HG02938 (cell line): ENCODE results near the gene CDH15.
"Not testable (repeated sequence)": the region's sequence is repeated elsewhere in the genome, so short reads cannot be mapped to it uniquely, and the experiment has no call there.

Experiments
- ATAC-seq: cut with Tn5 transposase; IDR thresholded peaks from one replicate; pipeline ENCODE4 v1.9.1; 2021; ENCODE audit warnings: mild to moderate bottlenecking, moderate library complexity; ENCODE audit not compliant: unreplicated experiment

CDH15 gene

GRCh38 chr16:89187032-89187769 lies 15.7 kb downstream of the CDH15 start:
- ATAC-seq: no peak

- ATAC-seq: no peak
Measured at GRCh38 chr16:89187770-89188392, 16.3 kb downstream of the CDH15 start.

DNA sequence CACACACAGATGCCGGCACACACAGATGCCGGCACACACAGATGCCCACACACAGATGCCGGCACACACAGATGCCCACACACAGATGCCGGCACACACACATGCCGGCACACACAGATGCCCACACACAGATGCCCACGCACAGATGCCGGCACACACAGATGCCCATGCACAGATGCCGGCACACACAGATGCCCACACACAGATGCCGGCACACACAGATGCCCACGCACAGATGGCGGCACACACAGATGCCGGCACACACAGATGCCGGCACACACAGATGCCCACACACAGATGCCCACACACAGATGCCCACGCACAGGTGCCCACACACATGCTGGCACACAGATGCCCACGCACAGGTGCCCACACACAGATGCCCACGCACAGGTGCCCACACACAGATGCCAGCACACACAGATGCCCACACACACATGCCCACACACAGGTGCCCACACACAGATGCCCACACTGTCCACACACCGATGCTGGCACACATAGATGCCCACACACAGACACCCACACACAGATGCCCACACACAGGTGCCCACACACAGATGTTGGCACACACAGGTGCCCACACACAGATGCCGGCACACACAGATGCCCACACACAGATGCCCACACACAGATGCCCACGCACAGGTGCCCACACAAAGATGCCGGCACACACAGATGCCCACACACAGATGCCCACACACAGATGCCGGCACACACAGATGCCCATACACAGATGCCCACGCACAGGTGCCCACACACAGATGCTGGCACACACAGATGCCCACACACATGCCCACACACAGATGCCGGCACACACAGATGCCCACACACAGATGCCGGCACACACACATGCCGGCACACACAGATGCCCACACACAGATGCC lies 17.2 kb downstream of the CDH15 start:
- ATAC-seq: not testable (repeated sequence)

- no peak for ATAC-seq
Measured at GRCh38 chr16:89189358-89190025, 17.9 kb downstream of the CDH15 start.

GRCh38 chr16:89190150-89190958 lies 18.8 kb downstream of the CDH15 start:
- no peak for ATAC-seq

GRCh38 chr16:89191033-89191900 lies 19.7 kb downstream of the CDH15 start:
- no peak for ATAC-seq

DNA sequence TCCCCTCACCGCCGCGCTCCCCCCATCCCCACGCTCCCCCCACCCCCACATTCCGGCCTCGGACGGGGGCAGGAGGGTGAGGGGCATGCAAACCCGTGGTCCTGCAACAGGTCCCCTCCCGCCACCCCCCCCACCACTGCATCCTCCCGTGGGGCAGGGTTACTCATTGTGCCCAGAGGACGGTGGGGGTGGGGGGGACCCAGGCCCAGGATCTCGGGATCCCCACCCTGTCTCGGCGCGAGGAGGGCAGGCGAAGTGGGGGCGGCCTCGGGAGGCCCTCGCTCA lies 20.3 kb downstream of the CDH15 start:
- no peak for ATAC-seq

DNA sequence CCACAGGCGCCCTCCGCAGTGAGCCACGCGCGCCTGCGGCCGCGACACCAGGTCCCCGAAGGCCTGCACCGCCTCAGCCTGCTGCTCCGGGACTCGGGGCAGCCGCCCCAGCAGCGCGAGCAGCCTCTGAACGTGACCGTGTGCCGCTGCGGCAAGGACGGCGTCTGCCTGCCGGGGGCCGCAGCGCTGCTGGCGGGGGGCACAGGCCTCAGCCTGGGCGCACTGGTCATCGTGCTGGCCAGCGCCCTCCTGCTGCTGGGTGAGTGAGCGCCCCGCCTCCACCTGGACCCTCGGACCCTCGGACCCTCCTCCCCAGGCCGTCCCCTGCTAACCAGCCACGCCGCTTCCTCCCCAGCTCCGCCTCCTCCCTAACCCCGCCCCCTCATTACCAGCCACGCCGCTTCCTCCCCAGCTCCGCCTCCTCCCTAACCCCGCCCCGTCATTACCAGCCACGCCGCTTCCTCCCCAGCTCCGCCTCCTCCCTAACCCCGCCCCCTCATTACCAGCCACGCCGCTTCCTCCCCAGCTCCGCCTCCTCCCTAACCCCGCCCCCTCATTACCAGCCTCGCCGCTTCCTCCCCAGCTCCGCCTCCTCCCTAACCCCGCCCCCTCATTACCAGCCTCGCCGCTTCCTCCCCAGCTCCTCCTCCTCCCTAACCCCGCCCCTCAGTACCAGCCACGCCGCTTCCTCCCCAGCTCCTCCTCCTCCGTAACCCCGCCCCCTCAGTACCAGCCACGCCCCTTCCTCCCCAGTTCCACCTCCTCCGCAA lies 20.8 kb downstream of the CDH15 start:
- ATAC-seq: not testable (repeated sequence)

DNA sequence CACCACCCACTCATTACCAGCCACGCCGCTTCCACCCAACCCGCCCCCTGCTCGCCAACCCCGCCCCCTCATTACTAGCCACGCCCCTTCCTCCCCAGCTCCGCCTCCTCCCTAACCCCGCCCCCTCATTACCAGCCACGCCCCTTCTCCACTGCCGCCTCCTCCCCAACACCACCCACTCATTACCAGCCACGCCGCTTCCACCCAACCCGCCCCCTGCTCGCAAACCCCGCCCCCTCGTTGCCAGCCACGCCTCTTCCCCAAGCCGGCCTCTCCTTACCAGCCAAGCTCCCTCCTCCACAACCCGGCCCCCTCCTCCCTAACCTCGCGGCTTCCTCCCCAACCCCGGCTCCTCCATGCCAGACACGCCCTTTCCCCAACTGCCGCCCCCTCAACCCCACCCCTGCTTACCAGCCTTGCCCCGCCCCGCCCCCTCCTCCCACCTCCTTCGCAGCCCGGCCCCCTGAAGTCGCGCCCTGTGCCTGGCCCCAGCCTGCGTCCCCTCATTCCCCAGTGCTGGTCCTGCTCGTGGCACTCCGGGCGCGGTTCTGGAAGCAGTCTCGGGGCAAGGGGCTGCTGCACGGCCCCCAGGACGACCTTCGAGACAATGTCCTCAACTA lies 21.5 kb downstream of the CDH15 start:
- ATAC-seq: no peak

- no peak for ATAC-seq
Measured at GRCh38 chr16:89193576-89194293, 22.2 kb downstream of the CDH15 start.

DNA sequence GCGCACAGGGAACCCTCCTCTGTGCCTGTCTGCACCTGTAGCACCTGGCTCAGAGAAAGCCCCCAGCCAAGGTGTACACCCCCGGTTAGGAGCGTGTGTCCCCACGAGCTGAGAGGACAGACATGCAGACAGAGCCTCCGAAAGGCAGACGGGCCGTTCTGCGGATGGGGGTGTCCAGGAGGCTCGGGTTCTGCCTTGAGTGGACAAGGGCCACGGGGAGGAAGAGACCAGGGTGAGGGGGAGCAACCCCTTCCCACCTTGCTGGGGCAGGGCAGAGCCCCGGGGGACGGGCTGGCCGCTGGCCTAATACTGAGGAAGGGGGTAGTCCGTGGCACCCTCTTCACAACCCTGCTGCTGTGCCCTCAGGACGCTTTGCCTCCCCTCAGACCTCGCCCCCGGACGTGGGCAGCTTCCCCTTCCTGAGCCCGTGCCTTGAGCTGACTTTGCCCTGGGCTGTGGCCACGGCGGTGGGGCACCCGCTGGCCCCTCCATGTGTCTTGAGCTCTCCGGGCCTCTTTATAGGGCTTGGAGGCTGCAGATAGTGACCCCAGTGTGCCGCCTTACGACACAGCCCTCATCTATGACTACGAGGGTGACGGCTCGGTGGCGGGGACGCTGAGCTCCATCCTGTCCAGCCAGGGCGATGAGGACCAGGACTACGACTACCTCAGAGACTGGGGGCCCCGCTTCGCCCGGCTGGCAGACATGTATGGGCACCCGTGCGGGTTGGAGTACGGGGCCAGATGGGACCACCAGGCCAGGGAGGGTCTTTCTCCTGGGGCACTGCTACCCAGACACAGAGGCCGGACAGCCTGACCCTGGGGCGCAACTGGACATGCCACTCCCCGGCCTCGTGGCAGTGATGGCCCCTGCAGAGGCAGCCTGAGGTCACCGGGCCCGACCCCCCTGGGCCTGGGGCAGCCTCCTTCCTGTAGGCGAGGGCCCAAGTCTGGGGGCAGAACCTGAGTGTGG lies 23.1 kb downstream of the CDH15 start:
- ATAC-seq: no peak

DNA sequence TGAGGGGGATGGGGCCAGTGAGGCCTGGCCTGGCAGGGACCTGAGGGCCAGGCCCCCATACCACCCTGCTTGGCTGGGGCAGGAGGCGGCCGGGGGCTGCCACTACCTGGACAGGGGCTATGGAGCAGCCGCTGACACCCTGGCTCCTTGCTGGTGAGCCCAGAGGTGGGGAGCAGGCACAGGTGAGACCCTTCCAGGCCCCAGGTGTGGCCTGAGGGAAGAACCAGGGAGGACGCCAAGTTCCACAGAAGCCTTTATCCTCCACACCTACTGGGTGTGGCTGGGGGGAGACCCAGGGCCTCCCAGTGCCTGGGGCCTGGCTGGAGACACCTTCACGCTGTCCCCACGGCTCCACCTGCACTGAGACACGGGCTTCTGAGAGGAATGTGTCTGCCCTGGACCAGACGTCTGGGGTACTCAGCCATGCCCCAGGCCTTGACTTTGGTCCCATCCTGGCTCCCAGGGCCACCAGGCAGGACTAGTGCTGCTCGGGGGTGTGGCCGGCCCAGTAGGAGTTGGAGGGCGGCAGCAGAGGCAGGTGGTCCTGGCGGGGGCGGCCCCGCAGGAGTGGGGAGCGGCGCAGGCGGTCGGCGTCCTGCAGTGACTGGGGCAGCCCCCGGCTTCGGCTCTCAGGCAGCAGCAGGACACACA lies 24.1 kb downstream of the CDH15 start:
- ATAC-seq: no peak

DNA sequence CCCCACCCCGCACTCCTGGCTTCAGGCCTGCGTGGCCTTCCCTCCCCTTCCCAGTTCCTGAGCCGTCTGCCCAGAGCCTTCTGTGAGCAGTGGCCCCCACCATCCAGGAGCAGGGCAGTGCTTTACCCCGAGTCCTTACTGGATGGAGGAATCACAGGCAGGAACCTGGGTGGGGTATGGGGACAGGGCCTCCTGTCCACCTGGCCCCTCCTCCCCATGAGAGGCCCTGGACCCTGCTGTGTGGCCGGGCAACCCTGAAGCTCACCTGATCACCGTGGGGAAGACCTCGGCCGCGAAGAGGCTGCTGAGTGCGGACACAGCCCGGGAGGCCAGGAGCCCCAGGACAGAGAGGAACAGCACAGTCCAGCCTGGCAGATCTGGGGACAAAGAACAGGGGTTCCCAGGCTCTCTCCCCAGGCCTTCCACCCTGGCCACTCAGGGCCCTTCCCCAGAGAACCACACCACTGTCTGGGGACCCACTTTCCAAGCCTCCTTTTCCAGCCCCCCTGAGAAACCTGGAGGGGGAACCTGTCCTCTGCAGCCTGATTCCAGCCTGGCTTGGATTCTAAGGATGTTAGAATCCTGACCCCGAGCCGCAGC lies 25.6 kb downstream of the CDH15 start:
- no peak for ATAC-seq

DNA sequence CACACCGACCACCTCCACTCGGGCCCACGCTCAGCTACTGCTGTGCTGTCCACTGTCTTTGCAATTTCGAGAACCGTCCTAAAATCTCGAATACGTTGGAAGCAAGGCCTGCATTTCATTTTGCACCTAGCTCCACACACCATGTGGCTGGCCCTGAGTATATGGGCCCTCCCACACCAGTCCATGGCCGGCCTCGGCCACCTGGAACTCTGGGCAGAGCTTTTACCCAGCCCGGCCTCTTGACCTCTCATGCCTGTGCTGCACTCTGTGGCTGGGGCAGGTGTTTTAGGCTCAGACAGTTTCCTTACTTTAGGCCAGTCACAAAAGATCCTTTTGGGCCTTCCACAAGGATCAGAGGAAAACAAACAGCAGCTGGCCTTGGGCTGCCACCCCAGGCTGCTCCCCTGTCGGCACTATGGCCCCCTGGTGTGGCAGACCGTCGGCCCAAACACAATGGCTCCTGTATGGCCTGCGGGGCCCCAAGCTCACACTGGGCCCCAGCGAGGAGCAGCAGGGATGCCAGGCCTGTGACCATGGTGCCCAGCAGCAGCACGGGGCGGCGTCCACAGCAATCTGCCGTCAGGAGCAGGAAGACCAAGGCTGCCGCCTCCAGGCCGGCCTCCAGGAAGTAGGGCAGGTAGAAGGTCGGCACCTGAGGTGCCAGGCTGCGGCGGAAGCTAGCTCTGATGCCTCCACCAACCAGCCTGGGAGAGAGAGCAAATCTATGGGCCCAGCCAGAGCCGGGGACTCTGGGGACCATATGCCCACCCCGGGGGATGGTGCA lies 26.3 kb downstream of the CDH15 start:
- no peak for ATAC-seq
